ENCODE results near the gene SNRPB.

- TF ChIP-seq REST (IDR thresholded peaks at IDR 0.05; ENCODE audit: unreplicated experiment) (peak; percentile 2), EZH2 (IDR thresholded peaks at IDR 0.05; ENCODE audit: low read depth, unreplicated experiment) (peak; percentile 15), POLR2AphosphoS5 (IDR thresholded peaks at IDR 0.05; ENCODE audit: low read depth) (peak; percentile 67), EZH2phosphoT487 (IDR thresholded peaks at IDR 0.05; ENCODE audit: unreplicated experiment) (no peak), CTCF (conservative IDR thresholded peaks at IDR 0.05; ENCODE audit: low read depth in 2 of 2) (no peak)
These were observed 38.3 kb upstream of the SNRPB start, which contains the start of gene ZNF343 for GRCh38 chr20:2508631-2509467.
